SH-SY5Y (cell line): ENCODE measurements around the gene C1R.

Source experiments
- GATA2 ChIP-seq: IDR thresholded peaks from 2 replicates; pipeline ENCODE4 v1.6.1; 2011; ENCODE audit warnings: mild to moderate bottlenecking, low read depth, low read length
- GATA3 ChIP-seq: IDR thresholded peaks from 2 replicates; pipeline ENCODE4 v1.6.1; 2011; ENCODE audit warnings: low read depth, mild to moderate bottlenecking, low read length, moderate library complexity

DNA sequence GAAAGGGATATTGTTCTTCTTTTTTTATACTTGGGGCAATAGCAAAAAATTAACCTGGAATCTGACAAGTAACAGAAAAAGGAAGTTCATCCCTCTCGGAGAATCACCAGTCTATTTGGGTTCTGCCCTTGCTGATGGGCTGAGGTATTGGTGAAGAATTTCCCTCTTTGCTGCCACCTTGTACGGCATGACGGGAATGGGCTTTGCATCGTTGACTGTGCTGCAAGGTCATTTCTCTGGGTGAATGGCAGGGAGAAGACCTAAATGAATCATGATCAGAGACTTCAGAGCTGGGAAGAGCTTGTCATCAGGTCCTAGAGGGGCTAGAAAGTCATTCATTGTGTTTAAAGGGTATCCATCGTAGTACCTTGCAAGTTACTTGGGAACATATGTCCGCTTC, 19.7 kb downstream of the C1R start:
- no peak for TF ChIP-seq GATA3
- no peak for TF ChIP-seq GATA2
